Kidney epithelial cell (primary cell): ENCODE results near the gene ARHGAP28. TPM values are rescaled to one million over a fixed set of nuclear protein-coding genes. Genes with fewer than 3 reads are reported as not detected.

Experiments used
- DNase-seq: peaks from one replicate; pipeline ENCODE4 v3.0.0-alpha.2; 2010; ENCODE audit warnings: low read depth
- H3K27me3 ChIP-seq: 2 replicates; pipeline ENCODE4 v1.6.0; 2011; ENCODE audit warnings: low read length; ENCODE audit not compliant: control insufficient read depth, insufficient read depth
- H3K36me3 ChIP-seq: 2 replicates; pipeline ENCODE4 v1.5.1; 2011; ENCODE audit warnings: low read length; ENCODE audit not compliant: control insufficient read depth, insufficient read depth
- H3K4me3 ChIP-seq: 2 replicates; pipeline ENCODE4 v1.5.1; 2011; ENCODE audit warnings: low read depth, mild to moderate bottlenecking, control low read depth, low read length
- CTCF ChIP-seq: IDR thresholded peaks from 2 replicates; pipeline ENCODE4 v1.5.1; 2011; ENCODE audit warnings: mild to moderate bottlenecking, moderate library complexity, low read length, control low read depth, inconsistent platforms; ENCODE audit not compliant: insufficient read depth, poor library complexity, severe bottlenecking
- total RNA-seq: library from RNA; depleted of rRNA; stranded (reverse); fragments of >200 nt; gene quantifications from 2 replicates; pipeline ENCODE4 v1.2.3, GENCODE V29; 2015

ARHGAP28 gene
- total RNA-seq, 1 donor from 2014 or later: 4.6 TPM

- no peaks in the 10 kb centered on the region for H3K36me3 ChIP-seq
- no peak for DNase-seq
- no peaks in the 10 kb centered on the region for H3K27me3 ChIP-seq
- no peak overlapping the region for H3K4me3 ChIP-seq
- TF ChIP-seq CTCF: no peak
Observed at GRCh38 chr18:6738622-6739021, 9.1 kb downstream of the ARHGAP28 start.

GRCh38 chr18:6741232-6741663, 11.7 kb downstream of the ARHGAP28 start:
- H3K36me3 ChIP-seq: no peaks in the 10 kb centered on the region
- DNase-seq: peak; percentile 93
- TF ChIP-seq CTCF: no peak
- no peak overlapping the region for H3K4me3 ChIP-seq
- no peaks in the 10 kb centered on the region for H3K27me3 ChIP-seq

- Histone ChIP-seq H3K4me3 (no peak overlapping the region), H3K27me3 (no peaks in the 10 kb centered on the region), H3K36me3 (no peaks in the 10 kb centered on the region)
- DNase-seq: no peak
- TF ChIP-seq CTCF: no peak
Observed at GRCh38 chr18:6741786-6742185, 12.3 kb downstream of the ARHGAP28 start.

- no peak for TF ChIP-seq CTCF
- no peak overlapping the region for H3K4me3 ChIP-seq
- no peaks in the 10 kb centered on the region for H3K27me3 ChIP-seq
- H3K36me3 ChIP-seq: no peaks in the 10 kb centered on the region
- DNase-seq: no peak
Observed at GRCh38 chr18:6743999-6744398, 14.5 kb downstream of the ARHGAP28 start.

- TF ChIP-seq CTCF: no peak
- Histone ChIP-seq H3K36me3 (no peaks in the 10 kb centered on the region), H3K4me3 (no peak overlapping the region), H3K27me3 (no peaks in the 10 kb centered on the region)
- no peak for DNase-seq
Observed at GRCh38 chr18:6744816-6745455, 15.4 kb downstream of the ARHGAP28 start.

GRCh38 chr18:6745504-6746031, 16.1 kb downstream of the ARHGAP28 start:
- Histone ChIP-seq H3K27me3 (no peaks in the 10 kb centered on the region), H3K4me3 (no peak overlapping the region), H3K36me3 (no peaks in the 10 kb centered on the region)
- no peak for DNase-seq
- no peak for TF ChIP-seq CTCF
